HepG2 (cell line): Measurements from ENCODE around the gene ANKS3. TPM values are rescaled to one million over a fixed set of nuclear protein-coding genes. Genes with fewer than 3 reads are reported as not detected.

Experiments
- ATAC-seq: fragments of 200-7000 bp; cut with Tn5 transposase; 3 replicates; pipeline ENCODE4 v1.9.1; 2020; ENCODE audit warnings: mild to moderate bottlenecking, moderate library complexity
- BruUV-seq: library from RNA; stranded (reverse); fragments of 400-500 nt; replicated peaks from 2 replicates; lab custom pipeline; 2021; lab: Mats Ljungman, UMichigan
- CTCF ChIA-PET: fragments of 300-600 bp; formaldehyde crosslinking; extraction: SDS; loops from one replicate; lab custom pipeline; 2021; ENCODE audit warnings: low total read pairs, inconsistent platforms, low intra/inter-chr PET ratio; lab: Yijun Ruan, JAX
- POLR2A ChIA-PET: fragments of 350-600 bp; sonication (Branson Sonifier 250); formaldehyde crosslinking; loops from one replicate; lab custom pipeline; 2020; ENCODE audit warnings: antibody characterized with exemption, inconsistent platforms; lab: Yijun Ruan, JAX
- DNase-seq: peaks from one replicate; pipeline ENCODE4 v3.0.0-alpha.2; 2015; ENCODE audit warnings: low spot score
- FAIRE-seq: peaks from 3 replicates; lab custom pipeline; 2011; peaks lifted over from hg19 to GRCh38; lab: Jason Lieb, UNC
- H2AFZ ChIP-seq: one replicate; pipeline ENCODE4 v1.6.1; 2011; ENCODE audit warnings: low read length, inconsistent platforms
- H3K27ac ChIP-seq: fragments of 300-600 bp; 3 replicates; pipeline ENCODE4 v1.8.0; 2011; ENCODE audit warnings: mixed run types, mild to moderate bottlenecking, mixed read lengths, low read length, inconsistent platforms; ENCODE audit not compliant: insufficient read depth; ENCODE audit errors: extremely low read length
- H3K27me3 ChIP-seq, 2 experiments: fragments of 200-600 bp in 1 of 2; 2 replicates in 1 of 2; 3 replicates in 1 of 2; pipeline versions ENCODE4 v1.6.0 to v1.8.0; 2011; ENCODE audit warnings: low read length in 2 of 2, mild to moderate bottlenecking in 2 of 2, moderate library complexity in 2 of 2, inconsistent platforms in 1 of 2; ENCODE audit not compliant: insufficient read depth in 2 of 2, control insufficient read depth in 1 of 2
- H3K36me3 ChIP-seq, 2 experiments: fragments of 200-600 bp in 1 of 2; replicated peaks in 1 of 2; 2 replicates in 1 of 2; 3 replicates in 1 of 2; pipeline versions ENCODE4 v1.5.1 to v1.8.0; 2011; ENCODE audit warnings: low read length in 2 of 2, inconsistent platforms in 1 of 2; ENCODE audit not compliant: insufficient read depth in 2 of 2, control insufficient read depth in 1 of 2
- H3K4me1 ChIP-seq: 2 replicates; pipeline ENCODE4 v1.5.1; 2012; ENCODE audit warnings: low read length, inconsistent platforms; ENCODE audit not compliant: insufficient read depth
- H3K4me2 ChIP-seq: 2 replicates; pipeline ENCODE4 v1.6.0; 2011; ENCODE audit warnings: low read depth, low read length, inconsistent platforms
- H3K4me3 ChIP-seq, 3 experiments: fragments of 200-600 bp in 1 of 3; sonication (generic), shearing (Covaris generic) in 1 of 3; replicated peaks in 1 of 3; 2 replicates each; pipeline ENCODE4 v1.5.1; 2011 to 2016; ENCODE audit warnings: low read length in 3 of 3, inconsistent platforms in 2 of 3, low read depth in 2 of 3, mild to moderate bottlenecking in 2 of 3, control low read depth in 1 of 3, mixed read lengths in 1 of 3; ENCODE audit not compliant: insufficient read depth in 1 of 3
- H3K79me2 ChIP-seq: one replicate; pipeline ENCODE4 v1.6.1; 2011; ENCODE audit warnings: low read length, inconsistent platforms; ENCODE audit not compliant: insufficient read depth
- H3K9ac ChIP-seq: 2 replicates; pipeline ENCODE4 v1.6.0; 2011; ENCODE audit warnings: mild to moderate bottlenecking, low read depth, low read length, inconsistent platforms; ENCODE audit not compliant: insufficient read depth
- H3K9me3 ChIP-seq: 2 replicates; pipeline ENCODE4 v1.5.1; 2012; ENCODE audit warnings: mild to moderate bottlenecking, low read length
- H4K20me1 ChIP-seq: 2 replicates; pipeline ENCODE4 v1.6.0; 2011; ENCODE audit warnings: inconsistent platforms, mild to moderate bottlenecking, low read length, moderate library complexity; ENCODE audit not compliant: insufficient read depth
- ARNT2 ChIP-seq: sonication (generic); formaldehyde crosslinking; IDR thresholded peaks from 2 replicates; pipeline ENCODE4 v1.8.0; 2022; ENCODE audit warnings: mild to moderate bottlenecking, low read depth, missing genetic modification reagents, moderate library complexity
- FLYWCH1 ChIP-seq: sonication (generic); formaldehyde crosslinking; IDR thresholded peaks from 2 replicates; pipeline ENCODE4 v1.8.1; 2023; ENCODE audit warnings: mild to moderate bottlenecking, missing genetic modification reagents
- FOXO1 ChIP-seq: sonication (generic); formaldehyde crosslinking; IDR thresholded peaks from 2 replicates; pipeline ENCODE4 v1.4.0; 2020; ENCODE audit warnings: missing genetic modification reagents
- HOXA7 ChIP-seq: sonication (generic); formaldehyde crosslinking; IDR thresholded peaks from 2 replicates; pipeline ENCODE4 v1.8.1; 2022; ENCODE audit warnings: mild to moderate bottlenecking, missing genetic modification reagents, moderate library complexity
- PHF21A ChIP-seq: sonication (generic); formaldehyde crosslinking; IDR thresholded peaks from 2 replicates; pipeline ENCODE4 v1.5.0; 2020; ENCODE audit warnings: mild to moderate bottlenecking, missing genetic modification reagents
- PITX1 ChIP-seq: sonication (generic); formaldehyde crosslinking; IDR thresholded peaks from 2 replicates; pipeline ENCODE4 v1.5.1; 2020; ENCODE audit warnings: mild to moderate bottlenecking, missing genetic modification reagents
- PPARG ChIP-seq: conservative IDR thresholded peaks from 2 replicates; pipeline ENCODE4 v1.6.1; 2016; ENCODE audit warnings: missing biosample characterization, missing genetic modification reagents
- RFXANK ChIP-seq: IDR thresholded peaks from 2 replicates; pipeline ENCODE4 v1.6.1; 2016
- TRIM24 ChIP-seq: sonication (generic); formaldehyde crosslinking; IDR thresholded peaks from 2 replicates; pipeline ENCODE4 v1.8.0; 2022; ENCODE audit warnings: mild to moderate bottlenecking, missing genetic modification reagents
- ZFP37 ChIP-seq: sonication (generic); formaldehyde crosslinking; IDR thresholded peaks from 2 replicates; pipeline ENCODE4 v1.4.0; 2020; ENCODE audit warnings: missing genetic modification reagents, borderline replicate concordance
- ZIK1 ChIP-seq: sonication (generic); formaldehyde crosslinking; IDR thresholded peaks from 2 replicates; pipeline ENCODE4 v1.5.0; 2020; ENCODE audit warnings: mild to moderate bottlenecking, low read depth, missing genetic modification reagents, borderline replicate concordance
- ZNF24 ChIP-seq: fragments of 450-650 bp; IDR thresholded peaks from 2 replicates; pipeline ENCODE4 v1.6.1; 2017; ENCODE audit warnings: antibody characterized with exemption, mild to moderate bottlenecking
- ZNF263 ChIP-seq: sonication (generic); formaldehyde crosslinking; IDR thresholded peaks from 2 replicates; pipeline ENCODE4 v1.4.0; 2020; ENCODE audit warnings: missing genetic modification reagents
- ZNF589 ChIP-seq: sonication (generic); formaldehyde crosslinking; conservative IDR thresholded peaks from 2 replicates; pipeline ENCODE4 v1.8.0; 2022; ENCODE audit warnings: mild to moderate bottlenecking, moderate library complexity, missing genetic modification reagents
- ZNF605 ChIP-seq: sonication (generic); formaldehyde crosslinking; IDR thresholded peaks from 2 replicates; pipeline ENCODE4 v1.8.0; 2022; ENCODE audit warnings: mild to moderate bottlenecking, missing genetic modification reagents
- ZNF678 ChIP-seq: sonication (generic); formaldehyde crosslinking; IDR thresholded peaks from 2 replicates; pipeline ENCODE4 v1.4.0; 2020; ENCODE audit warnings: mild to moderate bottlenecking, missing genetic modification reagents
- WGBS: methylation state at CpG from one replicate; pipeline ENCODE4 v1.1.6; 2017; ENCODE audit warnings: low lambda C conversion rate; 5-methylcytosine and 5-hydroxymethylcytosine counted together
- in situ Hi-C: cut with HindIII; loops from 2 replicates; pipeline ENCODE4 v1.10.0; 2017; ENCODE audit warnings: low pct_unique_long_range_greater_than_20kb; ENCODE audit not compliant: extremely low pct_ligation_motif_present
- intact Hi-C: fragments of 100-400 bp; cut with micrococcal nuclease; formaldehyde crosslinking; loops from one replicate; pipeline ENCODE4 v1.10.0; 2022; ENCODE audit not compliant: unreplicated experiment
- polyA plus RNA-seq, 8 experiments: library from polyadenylated mRNA; depleted of rRNA in 3 of 8; stranded (reverse) in 7 of 8; unstranded in 1 of 8; fragments of >200 nt; fragmentation: Illumina TruSeq in 4 of 8; extraction: Trizol in 4 of 8; gene quantifications; 2 replicates each; pipeline versions ENCODE4 v1.2.1 to v1.2.3, GENCODE V29; 2011 to 2016; ENCODE audit warnings: low read depth in 4 of 8, missing spikeins in 1 of 8, mixed read lengths in 1 of 8; ENCODE audit not compliant: insufficient read depth in 1 of 8
- total RNA-seq, 5 experiments: library from RNA; depleted of rRNA; stranded (reverse); fragments of >200 nt; fragmentation: Illumina TruSeq; extraction: Trizol; gene quantifications; 2 replicates each; pipeline ENCODE4 v1.2.3, GENCODE V29; 2016; ENCODE audit warnings: low read depth in 1 of 5

The ANKS3 gene
- total and polyA plus RNA-seq, 2 of the 13 experiments (the other 11 are each of a cell fraction or from before 2014, with no cell fraction given): 11.4 to 15.9 TPM

- POLR2A ChIA-PET: no interaction called here
These were observed 78.3 kb downstream of the ANKS3 start for GRCh38 chr16:4655801-4656200.

GRCh38 chr16:4654964-4655590 is 79.0 kb downstream of the ANKS3 start:
- Histone ChIP-seq H3K27ac (peak overlapping the region; percentile 67), H3K4me1 (peaks cover 69% of the 10 kb centered on the region), H3K27me3 (no peaks in the 10 kb centered on the region), H3K9me3 (no peaks in the 10 kb centered on the region), H3K9ac (no peak overlapping the region), H2AFZ (no peak overlapping the region), H3K36me3 (peaks cover 28 to 48% of the 10 kb centered on the region in 2 experiments; a peak in 4 of 5 replicates), H3K4me3 (no peak overlapping the region), H4K20me1 (no peaks in the 10 kb centered on the region), H3K4me2 (no peak overlapping the region), H3K79me2 (peaks cover 2% of the 10 kb centered on the region)
- in situ Hi-C loops (no loop called here), intact Hi-C loops (no loop called here)
- ChIA-PET CTCF (no interaction called here), POLR2A (interaction anchor here (1.0 to 1.8 kb wide), 2 partner anchors 9 to 39 kb away, joined by 3 to 15 read pairs; no protein-coding TSS in a partner anchor)
- BruUV-seq: no TSS peak
- FAIRE-seq (no peak), ATAC-seq (no peak), DNase-seq (no peak)
- WGBS: 99% methylated on average over 7 of the region's 12 CpGs
- TF ChIP-seq ZIK1 (CRISPR knock-in tag) (no peak), ARNT2 (no peak), HOXA7 (CRISPR knock-in tag) (no peak), FOXO1 (no peak), ZNF678 (CRISPR knock-in tag) (no peak), TRIM24 (CRISPR knock-in tag) (no peak), ZNF263 (CRISPR knock-in tag) (no peak), PHF21A (CRISPR knock-in tag) (no peak), ZNF24 (no peak), PPARG (CRISPR knock-in tag) (no peak)

More at GRCh38 chr16:4655801-4656200, 78.3 kb downstream of the ANKS3 start:
- no peak overlapping the region for H3K27ac ChIP-seq
- intact Hi-C loops (no loop called here), in situ Hi-C loops (no loop called here)
- no peaks in the 10 kb centered on the region for H3K9me3 ChIP-seq
- no peak for ATAC-seq
- H3K4me2 ChIP-seq: no peak overlapping the region
- no peak for FAIRE-seq
- peaks cover 28 to 48% of the 10 kb centered on the region in 2 experiments; a peak in 4 of 5 replicates for H3K36me3 ChIP-seq
- no TSS peak for BruUV-seq
- CTCF ChIA-PET: no interaction called here
- no peak overlapping the region for H3K4me3 ChIP-seq
- H3K79me2 ChIP-seq: peaks cover 2% of the 10 kb centered on the region
- no peak overlapping the region for H3K9ac ChIP-seq
- H3K4me1 ChIP-seq: peaks cover 69% of the 10 kb centered on the region
- TF ChIP-seq ZFP37 (no peak), ZNF589 (CRISPR knock-in tag) (0 out of 2 replicates have a peak, but pooled peaks have one; percentile 33), RFXANK (no peak), FLYWCH1 (no peak), ZNF605 (no peak), PITX1 (CRISPR knock-in tag) (no peak)
- TF ChIP-seq, all 625 proteins: peak for 1
- Histone ChIP-seq H2AFZ (no peak overlapping the region), H3K27me3 (no peaks in the 10 kb centered on the region), H4K20me1 (no peaks in the 10 kb centered on the region)
- no peak for DNase-seq
- no CpG with 5 or more reads among the region's 6 CpGs for WGBS
